Stimulated activated CD8-positive, alpha-beta memory T cell treated with anti-CD3 and anti-CD28 coated beads, Interleukin-12 subunit alpha, Interleukin-12 subunit beta, amount 100 ng/mL, for 1 hour (primary cell): ENCODE data around the gene RAB3B.
"Not testable (repeated sequence)": the region's sequence is repeated elsewhere in the genome, so short reads cannot be mapped to it uniquely, and the experiment has no call there.

Experiments
- DNase-seq: peaks from one replicate; pipeline ENCODE4 v3.0.0-alpha.2; 2020; ENCODE audit warnings: low read depth

RAB3B gene, protein sequence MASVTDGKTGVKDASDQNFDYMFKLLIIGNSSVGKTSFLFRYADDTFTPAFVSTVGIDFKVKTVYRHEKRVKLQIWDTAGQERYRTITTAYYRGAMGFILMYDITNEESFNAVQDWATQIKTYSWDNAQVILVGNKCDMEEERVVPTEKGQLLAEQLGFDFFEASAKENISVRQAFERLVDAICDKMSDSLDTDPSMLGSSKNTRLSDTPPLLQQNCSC

GRCh38 chr1:51990478-51990965 is at the start of gene RAB3B:
Gene RAB3B, minus strand, starts transcription at chr1:51990700. Its CDS starts 13,583 bp downstream, at chr1:51977117.
- peak; percentile 69 for DNase-seq

GRCh38 chr1:52037909-52038308 is 47.4 kb upstream of the RAB3B start:
- no peak for DNase-seq

DNA sequence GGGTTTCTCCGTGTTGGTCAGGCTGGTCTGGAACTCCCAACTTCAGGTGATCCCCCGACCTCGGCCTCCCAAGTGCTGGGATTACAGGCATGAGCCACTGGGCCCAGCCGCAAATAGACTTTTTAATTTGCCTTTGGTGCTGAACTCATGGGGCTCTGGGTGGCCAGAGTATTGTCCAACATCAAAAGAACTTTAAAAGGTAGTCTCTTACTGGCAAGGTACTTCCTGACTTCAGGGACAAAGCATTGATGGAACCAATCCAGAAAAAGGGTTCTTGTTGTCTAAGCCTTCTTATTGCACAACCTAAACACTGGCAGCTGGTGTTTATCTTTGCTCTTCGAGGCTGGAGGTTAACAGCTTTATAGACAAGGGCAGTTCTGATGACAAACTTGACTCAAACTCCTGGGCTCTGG is 46.9 kb upstream of the RAB3B start:
- no peak for DNase-seq

DNA sequence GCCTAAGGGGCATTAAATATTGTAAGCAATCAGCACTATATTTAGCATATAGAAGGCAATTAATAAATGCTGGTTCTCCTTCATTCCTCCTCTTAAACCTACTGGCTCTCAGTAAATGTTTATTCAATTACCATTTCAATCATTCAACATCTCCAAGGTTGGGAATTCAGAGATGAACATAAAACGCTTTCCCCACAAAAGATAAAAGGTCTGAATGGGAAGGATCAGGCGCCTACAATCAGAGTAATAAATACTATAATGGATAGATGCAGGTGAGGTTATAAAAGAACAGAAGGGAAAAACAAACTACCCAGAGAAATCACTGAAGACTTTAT is 43.5 kb upstream of the RAB3B start:
- no peak for DNase-seq

DNA sequence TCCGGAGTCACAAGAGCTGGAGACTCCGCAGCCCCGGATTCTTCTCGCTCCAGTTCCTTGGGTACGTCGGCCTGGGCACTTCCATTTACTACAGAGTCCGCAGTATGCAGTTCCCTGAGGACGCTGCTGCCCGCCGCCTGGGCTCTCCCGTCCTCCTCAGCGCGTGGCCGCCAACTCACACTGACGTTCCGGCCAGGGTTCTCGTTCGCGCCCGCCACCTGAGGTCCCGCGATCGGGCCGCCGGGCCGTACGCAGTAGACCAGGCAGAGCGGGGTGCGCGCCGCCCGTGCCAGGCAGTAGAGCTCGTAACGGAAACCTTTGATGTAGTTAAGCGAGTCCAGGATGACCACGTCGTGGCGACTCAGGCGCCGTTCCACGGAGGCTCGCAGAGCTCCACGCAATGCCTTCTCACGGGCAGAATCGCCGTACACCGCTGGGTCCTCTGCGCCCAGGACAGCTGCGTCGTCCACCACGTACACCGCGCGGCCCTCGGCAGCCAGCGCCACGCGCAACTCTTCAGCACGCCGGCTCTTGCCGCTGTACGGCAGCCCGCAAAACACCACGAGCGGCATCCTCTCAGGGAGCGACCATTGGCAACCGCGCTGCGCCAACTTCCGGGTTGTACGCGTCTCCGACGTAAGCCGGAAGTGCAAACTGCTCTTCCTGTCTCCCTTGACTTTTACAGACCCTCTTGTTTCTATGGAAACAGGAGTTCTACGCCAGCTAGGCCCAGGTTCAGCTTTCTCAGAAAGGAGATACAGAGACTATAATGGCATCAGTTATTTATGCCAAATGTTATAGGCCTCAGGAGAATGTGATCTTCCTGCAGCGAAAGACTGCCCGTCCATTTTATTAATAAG is 42.9 kb upstream of the RAB3B start, which contains the start of gene KTI12:
TSS of gene KTI12 (minus strand) at position 621 of the 860 bp plus-strand sequence. CDS start at position 572, 49 bp downstream.
- DNase-seq, result peak; percentile 80

- no peak for DNase-seq
Measured at GRCh38 chr1:52032785-52033131, 42.3 kb upstream of the RAB3B start.

- DNase-seq, result no peak
Measured at GRCh38 chr1:52032124-52032784, 41.8 kb upstream of the RAB3B start.

GRCh38 chr1:52028839-52029238 is 38.3 kb upstream of the RAB3B start:
- DNase-seq, result not testable (repeated sequence)

- no peak for DNase-seq
Measured at GRCh38 chr1:52028328-52028727, 37.8 kb upstream of the RAB3B start.

GRCh38 chr1:52026278-52026677 is 35.8 kb upstream of the RAB3B start:
- no peak for DNase-seq

DNA sequence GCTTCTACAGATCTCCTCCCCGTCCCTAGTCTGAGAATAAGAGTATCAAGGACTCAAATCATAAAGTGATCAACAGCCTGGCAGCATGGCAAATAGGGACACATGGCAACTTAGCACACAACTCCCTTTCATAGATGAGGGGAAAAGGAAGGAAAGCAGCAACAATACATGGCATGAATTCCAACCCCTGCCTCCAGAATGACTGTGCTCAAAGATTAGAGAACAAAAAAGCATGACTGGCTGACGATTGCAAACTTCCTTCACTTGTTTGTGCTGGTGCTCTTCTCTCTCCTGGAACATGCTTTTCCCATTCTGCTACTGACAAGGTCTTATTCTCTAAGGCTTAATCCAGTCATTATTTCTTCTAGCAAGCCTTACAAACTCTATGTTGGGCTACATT is 31.6 kb upstream of the RAB3B start:
- no peak for DNase-seq

GRCh38 chr1:52008071-52008809 is 17.7 kb upstream of the RAB3B start:
- DNase-seq, result no peak

DNA sequence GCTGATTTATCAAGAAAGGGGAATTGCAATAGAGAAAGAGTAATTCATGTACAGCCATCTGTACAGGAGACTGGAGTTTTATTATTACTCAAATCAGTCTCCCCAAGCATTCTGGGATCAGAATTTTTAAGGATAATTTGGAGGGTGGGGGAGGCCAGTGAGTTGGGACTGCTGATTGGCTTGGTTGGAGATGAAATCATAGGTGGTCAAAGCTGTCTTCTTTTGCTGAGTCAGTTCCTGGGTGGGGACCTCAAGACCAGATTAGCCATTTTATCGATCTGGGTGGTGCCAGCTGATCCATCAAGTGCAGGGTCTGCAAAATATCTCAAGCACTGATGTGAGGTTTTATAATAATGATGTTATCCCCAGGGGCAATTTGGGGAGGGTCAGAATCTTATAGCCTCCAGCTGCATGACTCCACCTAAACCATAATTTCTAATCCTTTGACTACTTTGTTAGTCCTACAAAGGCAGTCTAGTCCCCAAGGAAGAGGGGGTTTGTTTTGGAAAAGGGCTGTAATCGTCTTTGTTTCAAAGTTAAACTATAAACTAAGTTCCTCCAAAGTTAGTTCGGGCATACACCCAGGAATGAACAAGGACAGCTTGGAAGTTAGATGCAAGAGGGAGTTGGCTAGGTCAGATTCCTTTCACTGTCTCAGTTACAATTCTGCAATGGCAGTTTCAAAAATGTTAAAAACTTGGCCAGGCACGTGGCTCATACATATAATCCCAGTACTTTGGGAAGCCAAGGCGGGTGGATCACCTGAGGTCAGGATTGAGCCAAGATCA is 16.9 kb upstream of the RAB3B start:
- DNase-seq, result no peak

DNA sequence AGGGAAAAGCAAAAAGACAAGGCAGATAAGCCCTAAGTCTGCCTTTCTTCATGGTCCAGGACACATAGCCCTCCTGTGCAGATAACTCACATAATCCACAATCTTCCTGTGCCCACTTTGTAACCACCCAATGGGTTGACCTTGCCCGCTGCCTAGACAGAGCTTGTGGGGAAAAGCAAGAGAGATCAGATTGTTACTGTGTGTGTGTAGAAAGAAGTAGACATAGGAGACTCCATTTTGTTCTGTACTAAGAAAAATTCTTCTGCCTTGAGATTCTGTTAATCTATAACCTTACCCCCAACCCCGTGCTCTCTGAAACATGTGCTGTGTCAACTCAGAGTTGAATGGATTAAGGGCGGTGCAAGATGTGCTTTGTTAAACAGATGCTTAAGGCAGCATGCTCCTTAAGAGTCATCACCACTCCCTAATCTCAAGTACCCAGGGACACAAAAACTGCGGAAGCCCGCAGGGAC is 15.6 kb upstream of the RAB3B start:
- DNase-seq, result not testable (repeated sequence)

- not testable (repeated sequence) for DNase-seq
Measured at GRCh38 chr1:52005548-52005947, 15.0 kb upstream of the RAB3B start.

DNA sequence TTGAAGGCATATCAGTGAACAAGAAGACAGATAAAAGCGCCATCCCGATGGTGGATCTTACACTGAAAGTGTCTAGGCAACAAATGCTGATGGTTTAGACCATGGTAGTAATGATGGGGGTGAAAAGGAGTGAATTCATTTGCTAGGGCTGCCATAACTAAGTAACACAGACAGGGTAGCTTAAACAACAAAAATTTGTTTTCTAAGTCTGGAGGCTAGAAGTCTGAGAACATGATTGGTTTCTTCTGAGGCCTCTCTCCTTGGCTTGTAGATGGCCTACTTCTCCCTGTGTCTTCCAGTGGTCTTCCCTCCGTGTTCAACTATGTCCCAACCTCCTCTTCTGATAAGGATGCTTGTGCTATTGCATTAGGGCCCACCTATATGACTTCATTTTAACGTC is 13.4 kb upstream of the RAB3B start:
- DNase-seq, result no peak

DNA sequence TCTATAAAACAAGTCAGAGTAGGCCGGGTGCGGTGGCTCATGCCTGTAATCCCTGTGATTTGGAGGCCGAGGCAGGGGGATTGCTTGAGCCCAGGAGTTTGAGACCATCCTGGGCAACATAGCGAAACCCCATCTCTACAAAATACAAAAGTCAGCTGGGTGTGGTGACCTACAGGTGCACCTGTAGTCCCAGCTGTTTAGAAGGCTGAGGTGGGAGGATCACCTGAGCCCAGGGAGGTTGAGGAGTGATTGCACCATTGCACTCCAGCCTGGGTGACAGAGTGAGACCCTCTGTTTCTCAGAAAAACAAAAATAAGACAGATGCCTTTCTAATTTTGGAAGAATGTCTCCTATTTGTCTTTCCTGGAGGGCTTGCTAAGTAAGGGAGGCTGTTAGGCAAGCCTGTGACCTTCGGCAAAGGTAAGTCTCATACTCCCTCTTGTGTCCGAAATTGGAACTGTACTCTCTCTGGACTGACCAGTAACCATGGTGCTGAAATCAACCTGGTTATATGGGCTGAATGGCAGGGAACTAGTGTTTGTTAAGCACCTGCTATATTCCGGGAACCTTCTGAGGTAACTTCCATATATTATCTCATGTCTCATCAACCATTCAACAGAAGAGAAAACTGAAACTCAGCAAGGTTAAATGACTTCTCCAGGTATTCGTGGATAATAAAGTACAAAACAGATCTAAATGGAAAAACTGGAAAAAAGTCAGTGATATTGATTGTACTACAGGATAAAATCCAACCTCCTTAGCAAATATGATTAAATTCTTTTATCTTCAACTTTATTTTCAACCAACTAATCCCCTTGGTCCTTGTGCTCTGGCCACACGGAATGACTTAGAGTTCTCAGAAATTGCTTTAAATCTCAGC is 11.8 kb upstream of the RAB3B start:
- DNase-seq, result peak; percentile 12

- no peak for DNase-seq
Measured at GRCh38 chr1:51998701-51999100, 8.2 kb upstream of the RAB3B start.

- no peak for DNase-seq
Measured at GRCh38 chr1:51997974-51998382, 7.5 kb upstream of the RAB3B start.
